Frontal cortex (tissue), 4 donors: ENCODE data around the gene FBXW8. TPM values are rescaled to one million over a fixed set of nuclear protein-coding genes. Genes with fewer than 3 reads are reported as not detected.

Source experiments
- DNase-seq, 2 donors: peaks; one replicate each; pipeline ENCODE4 v3.0.0; 2012; ENCODE audit warnings: low spot score in 2 of 2
- FAIRE-seq: peaks from 2 replicates; lab custom pipeline; 2012; peaks lifted over from hg19 to GRCh38; lab: Jason Lieb, UNC
- total RNA-seq: library from RNA; depleted of rRNA; stranded (reverse); fragments of >200 nt; gene quantifications from one replicate; pipeline ENCODE4 v1.2.3, GENCODE V29; 2014
- donor health status: control.
- donor health status: control.
- donor health status: control.

Gene FBXW8
- total RNA-seq, 1 donor from 2014 or later, result 7.7 TPM

- FAIRE-seq (no peak), DNase-seq (no peak)
Measured at GRCh38 chr12:117064049-117064448, 153.3 kb downstream of the FBXW8 start.

GRCh38 chr12:117064596-117064995, 153.8 kb downstream of the FBXW8 start:
- FAIRE-seq, result no peak
- no peak for DNase-seq

GRCh38 chr12:117067016-117067415, 156.3 kb downstream of the FBXW8 start:
- no peak for FAIRE-seq
- DNase-seq, result no peak

- DNase-seq, result no peak
- FAIRE-seq, result no peak
Measured at GRCh38 chr12:117067638-117068037, 156.9 kb downstream of the FBXW8 start.

GRCh38 chr12:117068492-117068891, 157.7 kb downstream of the FBXW8 start:
- no peak for FAIRE-seq
- no peak for DNase-seq

- FAIRE-seq, result no peak
- no peak for DNase-seq
Measured at GRCh38 chr12:117069101-117069797, 158.5 kb downstream of the FBXW8 start.

- no peak for DNase-seq
- no peak for FAIRE-seq
Measured at GRCh38 chr12:117069926-117070900, 159.5 kb downstream of the FBXW8 start.

GRCh38 chr12:117071009-117071408, 160.3 kb downstream of the FBXW8 start:
- DNase-seq, result no peak
- no peak for FAIRE-seq

GRCh38 chr12:117072106-117072505, 161.4 kb downstream of the FBXW8 start:
- FAIRE-seq (no peak), DNase-seq (no peak)

GRCh38 chr12:117072736-117073490, 162.2 kb downstream of the FBXW8 start:
- no peak for FAIRE-seq

GRCh38 chr12:117073611-117074010, 162.9 kb downstream of the FBXW8 start:
- DNase-seq (no peak), FAIRE-seq (no peak)

More at GRCh38 chr12:117072736-117073490, 162.2 kb downstream of the FBXW8 start:
- no peak for DNase-seq

GRCh38 chr12:117076410-117077372, 165.9 kb downstream of the FBXW8 start:
- no peak for FAIRE-seq
- DNase-seq, result no peak

GRCh38 chr12:117079487-117079886, 168.7 kb downstream of the FBXW8 start:
- FAIRE-seq (no peak), DNase-seq (no peak)

- FAIRE-seq, result no peak
- no peak for DNase-seq
Measured at GRCh38 chr12:117080661-117081144, 170.0 kb downstream of the FBXW8 start.

Other genes starting within 250 kb of the FBXW8 start
- 23.2 TPM for gene SPRING1, start 172.9 kb upstream of the FBXW8 start, total RNA-seq
- 45.2 TPM for gene RNFT2, start 172.6 kb upstream of the FBXW8 start, total RNA-seq
- 0.41 TPM for gene HRK, start 29.5 kb upstream of the FBXW8 start, total RNA-seq
- gene TESC, start 188.5 kb downstream of the FBXW8 start, total RNA-seq, result 6.5 TPM